ENCODE data around the gene UGDH. TPM values are rescaled to one million over a fixed set of nuclear protein-coding genes. Genes with fewer than 3 reads are reported as not detected.

UGDH gene
- total and polyA plus RNA-seq, 2 of the 13 experiments (the other 11 are each of a cell fraction or from before 2014, with no cell fraction given): 99.0 to 384 TPM

GRCh38 chr4:39514888-39515401, 12.3 kb downstream of the UGDH start (continued):
- peak; percentile 93 to 96 for TF ChIP-seq NR2F1 (CRISPR knock-in tag; IDR thresholded peaks at IDR 0.05)
- peak; percentile 84 for TF ChIP-seq ZNF800 (CRISPR knock-in tag; IDR thresholded peaks at IDR 0.05)
- 0 out of 2 replicates have a peak, but pooled peaks have one; percentile 43 for TF ChIP-seq TP53 (CRISPR knock-in tag; conservative IDR thresholded peaks at IDR 0.05)
- peak; percentile 98 for TF ChIP-seq GATAD2A (CRISPR knock-in tag; IDR thresholded peaks at IDR 0.05)
- peak; percentile 83 for TF ChIP-seq CREM (IDR thresholded peaks at IDR 0.05)
- no peak for TF ChIP-seq CREM (CRISPR knock-in tag; IDR thresholded peaks at IDR 0.05)
- peak; percentile 69; the same call in 1 of the 2 replicates for TF ChIP-seq ZNF580 (CRISPR knock-in tag; IDR thresholded peaks at IDR 0.05; ENCODE audit: borderline replicate concordance, low read depth)
- TF ChIP-seq ZBTB7B (CRISPR knock-in tag; IDR thresholded peaks at IDR 0.05): peak; percentile 62; the same call in 1 of the 2 replicates
- TF ChIP-seq ELF1 (CRISPR knock-in tag; IDR thresholded peaks at IDR 0.05): 0 out of 2 replicates have a peak, but pooled peaks have one; percentile 15
- TF ChIP-seq ZNF670 (CRISPR knock-in tag; IDR thresholded peaks at IDR 0.05; ENCODE audit: borderline replicate concordance): peak; percentile 84
- TF ChIP-seq NCOA1 (CRISPR knock-in tag; IDR thresholded peaks at IDR 0.05): 0 out of 2 replicates have a peak, but pooled peaks have one; percentile 76
- TF ChIP-seq ZNF710 (CRISPR knock-in tag; IDR thresholded peaks at IDR 0.05; ENCODE audit: borderline replicate concordance): peak; percentile 94
- no peak for TF ChIP-seq CHCHD3 (CRISPR knock-in tag; IDR thresholded peaks at IDR 0.05)
- TF ChIP-seq RARA (CRISPR knock-in tag; IDR thresholded peaks at IDR 0.05): peak; percentile 99
- no peak for TF ChIP-seq NR0B2 (CRISPR knock-in tag; IDR thresholded peaks at IDR 0.05)
- peak; percentile 43 for TF ChIP-seq ASH2L (IDR thresholded peaks at IDR 0.05; ENCODE audit: insufficient read length, low read depth, low read length)
- peak; percentile 92; the same call in 1 of the 2 replicates for TF ChIP-seq SMYD3 (CRISPR knock-in tag; IDR thresholded peaks at IDR 0.05)
- TF ChIP-seq SALL1 (CRISPR knock-in tag; IDR thresholded peaks at IDR 0.05): peak; percentile 100
- TF ChIP-seq ZNF589 (CRISPR knock-in tag; conservative IDR thresholded peaks at IDR 0.05): no peak
- TF ChIP-seq DPF2 (CRISPR knock-in tag; IDR thresholded peaks at IDR 0.05; ENCODE audit: borderline replicate concordance, low read depth): peak; percentile 90; the same call in 1 of the 2 replicates
- no peak for TF ChIP-seq JDP2 (CRISPR knock-in tag; IDR thresholded peaks at IDR 0.05; ENCODE audit: borderline replicate concordance)
- peak; percentile 85 for TF ChIP-seq MAFG (CRISPR knock-in tag; IDR thresholded peaks at IDR 0.05)
- TF ChIP-seq ISL2 (CRISPR knock-in tag; IDR thresholded peaks at IDR 0.05): peak; percentile 98
- TF ChIP-seq TEAD3 (CRISPR knock-in tag; optimal IDR thresholded peaks at IDR 0.05; ENCODE audit: borderline replicate concordance): peak; percentile 81
- TF ChIP-seq MXI1 (IDR thresholded peaks at IDR 0.05; ENCODE audit: borderline replicate concordance, low read depth, low read length): peak; percentile 13; the same call in 1 of the 3 replicates
- TF ChIP-seq ARNT2 (CRISPR knock-in tag; IDR thresholded peaks at IDR 0.05; ENCODE audit: low read depth): peak; percentile 61; the same call in 1 of the 2 replicates
- no peak for TF ChIP-seq ZNF354B (CRISPR knock-in tag; IDR thresholded peaks at IDR 0.05)
- 0 out of 2 replicates have a peak, but pooled peaks have one; percentile 43 for TF ChIP-seq ZNF619 (CRISPR knock-in tag; IDR thresholded peaks at IDR 0.05)
